GM18499 (cell line): ENCODE data around the gene HCRTR1.
"Not testable (repeated sequence)": the region's sequence is repeated elsewhere in the genome, so short reads cannot be mapped to it uniquely, and the experiment has no call there.

ENCODE experiments used
- ATAC-seq: cut with Tn5 transposase; IDR thresholded peaks from one replicate; pipeline ENCODE4 v1.9.1; 2021; ENCODE audit warnings: moderate number of reproducible peaks; ENCODE audit not compliant: insufficient read depth, unreplicated experiment

Gene HCRTR1

DNA sequence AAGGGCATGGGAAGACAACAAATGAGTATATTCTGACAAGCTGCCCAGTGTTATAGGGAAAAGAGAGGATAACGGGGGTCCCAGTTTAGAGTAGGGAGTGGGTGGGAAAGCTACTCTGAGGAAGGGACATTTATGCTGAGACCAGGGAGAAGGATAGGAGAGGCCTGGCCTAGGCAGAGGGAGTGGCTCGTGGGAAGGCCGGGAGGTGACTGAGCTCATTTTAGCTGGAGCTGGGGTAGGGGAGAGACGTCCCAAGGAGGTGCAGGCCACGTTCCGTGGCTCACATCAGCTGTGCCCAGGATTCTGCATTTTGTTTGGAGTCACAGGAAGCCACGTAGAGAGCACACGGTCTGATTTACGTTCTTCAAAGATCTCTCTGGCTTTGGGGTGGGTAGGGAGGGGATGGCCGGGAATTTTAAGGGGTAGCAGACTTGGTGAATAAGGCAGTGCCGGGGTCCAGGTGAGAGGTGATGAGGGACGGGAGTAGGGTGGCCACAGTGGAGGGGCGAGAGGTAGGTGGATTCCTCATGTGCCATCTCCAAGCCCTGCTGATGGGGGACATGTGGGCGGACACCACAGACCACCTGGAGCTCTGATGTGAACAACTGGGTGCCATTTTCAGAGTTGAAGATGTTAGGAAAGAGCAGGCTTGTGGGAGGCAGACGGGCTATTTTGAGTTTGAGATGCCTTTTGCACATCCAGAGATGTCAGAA lies 36.4 kb upstream of the HCRTR1 start:
- ATAC-seq: no peak

DNA sequence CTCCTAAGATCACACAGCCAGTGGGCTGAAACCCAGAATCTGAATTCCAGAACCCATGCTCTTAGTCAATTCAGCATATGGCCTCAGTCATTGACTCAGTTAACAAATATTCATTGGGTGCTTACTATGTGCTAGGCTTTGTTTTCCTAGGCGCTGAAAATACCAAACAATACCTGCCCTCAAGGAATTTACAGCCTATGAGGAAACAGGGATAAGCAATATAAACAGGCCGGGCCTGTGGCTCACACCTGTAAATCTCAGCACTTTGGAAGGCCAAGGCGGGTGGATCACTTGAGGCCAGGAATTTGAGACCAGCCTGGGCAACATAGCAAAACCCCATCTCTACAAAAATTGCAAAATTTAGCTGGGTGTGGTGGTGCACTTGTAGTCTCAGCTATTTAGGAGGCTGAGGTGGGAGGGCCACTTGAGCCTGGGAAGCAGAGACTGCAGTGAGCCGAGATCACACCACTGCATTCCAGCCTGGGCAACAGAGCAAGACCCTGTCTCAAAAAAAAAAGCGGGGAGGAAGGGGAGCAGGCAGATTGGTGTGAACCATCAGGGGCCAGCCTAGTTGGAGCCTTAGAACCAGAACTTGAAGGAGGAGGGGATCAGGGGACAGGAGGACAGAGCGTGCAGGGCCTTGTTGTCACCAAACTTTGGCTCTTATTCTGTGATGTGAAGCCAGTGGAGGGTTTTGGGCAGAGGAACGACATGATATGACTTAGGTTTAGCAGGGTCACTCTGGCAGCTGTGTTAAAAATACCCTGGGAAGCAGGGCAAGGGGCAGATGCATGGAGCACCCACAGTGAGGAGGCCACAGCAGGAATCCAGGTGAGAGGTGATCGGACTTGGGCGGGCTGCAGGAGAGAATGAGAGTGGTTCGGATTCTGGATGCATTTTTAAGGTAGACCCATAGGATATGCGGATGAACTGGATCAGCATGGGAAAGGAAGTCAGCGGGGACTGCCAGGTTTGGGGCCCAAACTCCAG lies 35.4 kb upstream of the HCRTR1 start:
- no peak for ATAC-seq

DNA sequence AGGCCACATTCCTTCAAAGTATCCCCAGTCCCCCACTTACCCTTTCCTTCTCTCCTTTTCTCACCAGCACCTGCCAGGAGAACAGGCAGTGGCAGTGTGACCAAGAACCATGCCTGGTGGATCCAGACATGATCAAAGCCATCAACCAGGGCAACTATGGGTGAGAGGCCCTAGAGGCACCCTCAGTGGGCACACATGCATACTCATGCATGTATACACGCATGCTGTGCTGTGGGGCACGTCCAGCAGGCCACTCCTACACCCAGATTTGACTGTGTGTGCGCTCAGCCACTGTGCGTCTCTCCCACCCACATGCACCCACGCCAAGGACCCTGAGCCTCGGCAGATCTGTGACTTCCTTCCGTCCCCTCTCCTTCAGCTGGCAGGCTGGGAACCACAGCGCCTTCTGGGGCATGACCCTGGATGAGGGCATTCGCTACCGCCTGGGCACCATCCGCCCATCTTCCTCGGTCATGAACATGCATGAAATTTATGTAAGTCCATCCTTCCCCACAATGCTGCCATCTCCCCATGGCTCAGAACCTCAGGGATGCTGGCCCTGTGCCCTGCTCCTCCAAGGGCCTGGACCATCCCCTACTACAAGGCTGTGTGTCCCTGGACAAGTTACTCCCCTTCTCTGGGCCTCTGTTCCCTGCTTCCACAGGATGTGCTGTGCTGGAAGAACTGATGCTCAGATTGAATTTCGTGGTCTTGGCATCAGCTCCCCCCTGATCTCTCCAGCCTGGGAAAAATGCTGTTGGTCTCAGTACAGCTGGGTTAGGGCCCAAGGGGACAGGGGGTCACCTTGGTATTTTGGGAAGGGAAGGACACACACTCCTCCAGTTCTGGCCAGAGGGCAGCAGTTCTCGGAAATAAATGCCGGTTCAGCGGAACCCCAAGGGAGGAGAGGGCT lies 34.2 kb upstream of the HCRTR1 start:
- no peak for ATAC-seq

DNA sequence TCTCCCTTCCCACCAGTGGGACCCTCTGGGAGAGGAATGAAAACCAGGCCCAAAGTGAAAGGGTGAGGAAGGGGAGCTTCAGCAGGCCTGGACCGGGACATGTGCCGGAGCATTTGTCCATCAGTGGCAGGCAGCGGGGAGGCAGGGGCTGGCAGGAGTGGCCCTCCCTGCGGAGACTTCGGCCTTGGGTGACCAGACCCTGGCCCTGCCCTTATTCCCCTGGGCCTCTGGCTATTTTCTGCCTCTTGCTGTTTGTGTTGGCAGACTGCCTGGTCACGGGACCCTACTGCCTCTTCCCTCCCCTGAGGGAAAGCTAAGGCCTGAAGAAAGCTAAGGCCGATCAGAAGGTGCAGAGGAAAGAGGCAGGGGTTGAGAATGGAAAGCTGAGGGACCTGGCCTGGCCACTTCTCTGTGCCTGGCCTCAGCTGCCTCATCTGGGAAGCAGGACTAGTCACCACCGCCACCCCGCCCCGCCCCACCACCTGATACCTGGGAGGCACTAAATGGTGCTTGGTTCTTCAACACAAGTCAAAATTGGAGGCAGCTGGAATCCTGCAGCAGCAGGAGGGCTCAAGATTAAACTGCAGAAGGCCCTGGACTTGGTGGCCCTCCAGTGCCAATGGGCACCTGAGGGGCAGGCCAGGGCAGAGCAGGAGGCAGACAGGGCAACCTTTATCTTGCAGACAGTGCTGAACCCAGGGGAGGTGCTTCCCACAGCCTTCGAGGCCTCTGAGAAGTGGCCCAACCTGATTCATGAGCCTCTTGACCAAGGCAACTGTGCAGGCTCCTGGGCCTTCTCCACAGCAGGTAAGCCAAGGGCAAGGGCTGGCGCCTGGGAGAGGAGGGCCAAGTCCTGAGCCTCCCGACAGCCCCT lies 33.3 kb upstream of the HCRTR1 start:
- ATAC-seq: no peak

DNA sequence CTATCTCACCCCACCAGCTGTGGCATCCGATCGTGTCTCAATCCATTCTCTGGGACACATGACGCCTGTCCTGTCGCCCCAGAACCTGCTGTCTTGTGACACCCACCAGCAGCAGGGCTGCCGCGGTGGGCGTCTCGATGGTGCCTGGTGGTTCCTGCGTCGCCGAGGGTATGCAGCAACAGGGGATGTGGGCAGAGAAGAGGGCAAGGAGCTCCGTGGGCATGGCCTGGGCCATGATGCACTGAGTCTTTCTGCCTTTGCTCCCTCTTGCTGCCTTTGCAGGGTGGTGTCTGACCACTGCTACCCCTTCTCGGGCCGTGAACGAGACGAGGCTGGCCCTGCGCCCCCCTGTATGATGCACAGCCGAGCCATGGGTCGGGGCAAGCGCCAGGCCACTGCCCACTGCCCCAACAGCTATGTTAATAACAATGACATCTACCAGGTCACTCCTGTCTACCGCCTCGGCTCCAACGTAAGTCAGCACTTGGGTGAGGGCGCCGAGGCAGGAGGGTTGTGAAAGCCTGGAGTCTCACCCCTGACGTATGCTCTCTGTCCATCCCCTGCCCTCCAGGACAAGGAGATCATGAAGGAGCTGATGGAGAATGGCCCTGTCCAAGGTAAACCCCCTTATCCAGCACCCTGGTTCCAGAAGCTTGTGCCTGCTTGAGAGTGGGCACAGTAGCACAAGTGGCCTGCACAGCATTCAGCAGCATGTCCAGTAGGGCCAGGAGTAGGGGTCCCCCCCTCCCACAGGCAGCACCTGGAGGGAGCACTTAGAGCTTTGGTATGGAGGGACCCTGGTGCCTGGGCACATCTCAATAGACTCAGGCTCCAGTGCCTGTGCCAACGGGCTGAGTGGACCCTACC lies 32.4 kb upstream of the HCRTR1 start:
- ATAC-seq: no peak

DNA sequence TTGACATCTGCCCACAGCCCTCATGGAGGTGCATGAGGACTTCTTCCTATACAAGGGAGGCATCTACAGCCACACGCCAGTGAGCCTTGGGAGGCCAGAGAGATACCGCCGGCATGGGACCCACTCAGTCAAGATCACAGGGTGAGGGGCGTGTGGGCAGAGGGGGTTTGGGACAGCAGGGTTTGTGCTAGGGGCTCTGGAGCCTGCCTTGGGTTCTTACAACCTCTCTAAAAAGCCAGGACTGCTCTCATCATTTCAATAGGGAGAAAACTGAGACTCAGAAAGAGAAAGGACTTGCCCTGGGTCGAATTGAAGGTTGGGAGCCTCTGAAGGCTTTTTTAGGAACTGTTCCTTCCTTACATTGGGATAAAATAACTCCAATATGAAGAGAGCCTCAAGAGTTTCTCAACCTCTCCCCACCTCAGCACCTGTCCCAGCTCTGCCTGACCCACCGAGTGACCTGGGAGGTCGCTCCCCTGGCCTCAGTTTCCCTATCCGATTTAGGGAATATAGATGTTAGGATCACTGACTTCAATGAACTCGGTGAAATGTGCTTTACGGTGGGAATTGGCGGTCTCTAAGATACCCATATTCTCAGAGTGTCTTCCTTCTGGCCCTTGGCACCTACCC lies 31.6 kb upstream of the HCRTR1 start:
- no peak for ATAC-seq

DNA sequence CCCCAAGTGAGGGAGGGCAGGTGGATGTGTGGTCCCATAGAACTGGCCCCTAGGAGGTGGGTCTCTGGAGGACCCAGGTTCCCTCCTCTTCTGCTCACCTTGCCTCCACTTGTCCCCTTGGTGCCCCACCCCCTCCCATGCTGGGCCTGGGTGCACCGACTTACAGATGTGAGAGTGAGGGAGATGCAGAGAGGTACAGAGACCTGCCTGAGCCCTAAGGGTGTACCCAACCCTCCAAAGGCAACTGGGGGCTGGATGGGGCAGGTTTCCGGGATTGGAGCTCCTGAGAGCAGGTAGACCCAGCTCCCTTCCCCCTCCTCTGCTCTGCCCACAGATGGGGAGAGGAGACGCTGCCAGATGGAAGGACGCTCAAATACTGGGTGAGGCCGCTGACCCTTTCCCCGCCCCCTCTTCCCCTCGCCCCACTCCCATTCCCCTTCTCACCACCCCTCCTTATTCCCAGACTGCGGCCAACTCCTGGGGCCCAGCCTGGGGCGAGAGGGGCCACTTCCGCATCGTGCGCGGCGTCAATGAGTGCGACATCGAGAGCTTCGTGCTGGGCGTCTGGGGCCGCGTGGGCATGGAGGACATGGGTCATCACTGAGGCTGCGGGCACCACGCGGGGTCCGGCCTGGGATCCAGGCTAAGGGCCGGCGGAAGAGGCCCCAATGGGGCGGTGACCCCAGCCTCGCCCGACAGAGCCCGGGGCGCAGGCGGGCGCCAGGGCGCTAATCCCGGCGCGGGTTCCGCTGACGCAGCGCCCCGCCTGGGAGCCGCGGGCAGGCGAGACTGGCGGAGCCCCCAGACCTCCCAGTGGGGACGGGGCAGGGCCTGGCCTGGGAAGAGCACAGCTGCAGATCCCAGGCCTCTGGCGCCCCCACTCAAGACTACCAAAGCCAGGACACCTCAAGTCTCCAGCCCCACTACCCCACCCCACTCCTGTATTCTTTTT lies 30.8 kb upstream of the HCRTR1 start:
- ATAC-seq: no peak

DNA sequence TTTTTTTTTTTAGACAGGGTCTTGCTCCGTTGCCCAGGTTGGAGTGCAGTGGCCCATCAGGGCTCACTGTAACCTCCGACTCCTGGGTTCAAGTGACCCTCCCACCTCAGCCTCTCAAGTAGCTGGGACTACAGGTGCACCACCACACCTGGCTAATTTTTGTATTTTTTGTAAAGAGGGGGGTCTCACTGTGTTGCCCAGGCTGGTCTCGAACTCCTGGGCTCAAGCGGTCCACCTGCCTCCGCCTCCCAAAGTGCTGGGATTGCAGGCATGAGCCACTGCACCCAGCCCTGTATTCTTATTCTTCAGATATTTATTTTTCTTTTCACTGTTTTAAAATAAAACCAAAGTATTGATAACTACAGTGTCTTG lies 30.2 kb upstream of the HCRTR1 start:
- not testable (repeated sequence) for ATAC-seq

DNA sequence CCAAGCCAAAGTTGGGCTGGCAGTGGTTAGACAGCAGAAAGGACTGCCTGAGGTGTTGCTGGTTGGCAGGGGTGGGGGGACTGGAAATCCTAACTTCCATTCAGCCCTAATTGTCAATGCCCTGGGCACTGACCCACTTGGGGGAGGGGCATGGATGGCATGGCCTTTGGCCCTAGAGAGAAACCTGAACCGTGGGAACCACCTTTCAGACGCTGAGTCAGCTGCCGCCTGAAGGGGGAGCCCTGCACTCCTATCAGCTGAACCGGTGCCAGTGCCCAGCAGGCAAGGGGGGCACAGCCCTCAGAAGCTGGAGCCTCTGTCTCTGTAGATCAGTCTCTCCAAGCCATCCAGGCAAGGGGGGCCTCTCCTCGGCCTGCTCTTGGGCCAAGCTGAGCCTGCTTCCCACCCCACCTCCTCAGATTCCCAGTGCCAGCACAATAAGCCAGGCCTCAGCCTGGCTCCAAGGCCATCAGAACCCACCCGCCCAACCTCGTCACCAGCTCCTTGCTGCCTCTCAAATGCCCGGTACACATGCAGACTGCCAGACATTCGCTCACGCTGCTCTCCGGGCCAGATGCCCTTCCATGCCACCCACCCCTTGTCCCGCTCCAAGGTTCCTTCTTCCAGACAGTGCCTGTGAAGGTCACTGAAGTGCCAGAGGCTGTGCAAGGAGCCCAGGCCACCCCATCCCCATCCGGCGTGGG lies 29.6 kb upstream of the HCRTR1 start:
- no peak for ATAC-seq

DNA sequence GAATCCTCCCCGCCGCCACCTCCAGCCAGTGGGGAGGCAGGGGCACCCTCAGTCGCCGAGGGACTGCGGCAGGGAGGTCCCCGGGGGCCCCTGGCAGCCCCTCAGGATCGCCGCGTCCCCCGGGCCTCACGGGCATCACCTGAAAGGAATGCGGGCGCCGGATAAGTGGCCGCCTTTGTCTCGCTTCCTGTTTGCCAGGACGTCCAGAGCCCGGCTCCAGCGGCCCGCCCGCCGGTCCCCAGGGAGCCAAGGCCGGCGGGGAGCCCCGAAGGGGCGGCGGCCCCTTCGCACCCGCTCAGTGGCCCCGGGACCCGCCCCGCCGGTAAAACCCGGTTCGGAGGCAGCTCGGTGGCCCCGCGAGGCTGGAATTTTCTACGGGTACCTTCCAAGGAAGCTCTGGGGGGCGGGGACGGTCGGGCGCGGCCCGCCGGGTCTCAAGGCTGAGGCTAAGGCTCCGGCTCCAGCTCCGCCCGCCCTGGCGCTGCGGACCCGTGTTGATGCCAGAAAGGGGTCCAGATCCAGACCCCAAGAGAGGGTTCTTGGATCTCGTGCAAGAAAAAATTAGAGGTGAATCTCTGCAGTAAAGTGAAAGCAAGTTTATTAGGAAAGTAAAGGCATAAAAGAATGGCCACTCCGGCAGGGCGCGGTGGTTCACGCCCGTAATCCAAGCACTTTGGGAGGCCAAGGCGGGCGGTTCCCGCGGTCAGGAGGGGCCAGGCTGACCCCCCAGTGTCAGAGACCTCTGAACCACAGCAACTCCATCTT lies 28.6 kb upstream of the HCRTR1 start:
- no peak for ATAC-seq

DNA sequence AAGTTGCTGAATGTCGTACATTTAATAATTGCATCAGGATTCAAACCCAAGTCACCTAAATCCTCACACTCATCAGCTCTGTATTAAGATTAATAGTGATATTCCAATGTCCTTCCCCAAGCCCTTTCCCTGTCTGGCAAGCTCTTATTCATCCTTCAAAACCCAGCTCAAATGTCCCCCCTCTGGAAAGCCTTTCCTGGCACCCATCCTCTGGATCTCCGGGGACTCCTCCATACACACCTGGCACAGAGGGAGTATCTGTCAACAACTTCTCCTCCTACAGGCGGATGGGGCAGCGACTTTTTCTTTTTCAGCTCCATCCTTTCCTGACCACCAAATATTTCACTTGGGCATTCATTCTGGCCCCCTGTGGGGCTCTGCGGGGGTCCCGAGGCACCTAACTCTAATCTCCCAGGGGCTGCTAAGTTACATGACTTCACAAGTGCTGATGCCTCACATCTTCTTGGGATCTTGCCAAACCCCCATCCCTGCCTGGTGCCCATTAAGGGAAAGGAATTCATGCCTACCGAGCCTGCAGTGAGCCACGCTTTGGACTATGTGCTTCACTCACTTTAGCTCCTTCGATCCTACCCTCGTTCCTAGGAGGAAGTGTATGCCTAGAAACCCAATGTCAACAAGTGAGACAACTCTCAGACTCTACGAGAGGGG lies 25.9 kb upstream of the HCRTR1 start:
- ATAC-seq: no peak

DNA sequence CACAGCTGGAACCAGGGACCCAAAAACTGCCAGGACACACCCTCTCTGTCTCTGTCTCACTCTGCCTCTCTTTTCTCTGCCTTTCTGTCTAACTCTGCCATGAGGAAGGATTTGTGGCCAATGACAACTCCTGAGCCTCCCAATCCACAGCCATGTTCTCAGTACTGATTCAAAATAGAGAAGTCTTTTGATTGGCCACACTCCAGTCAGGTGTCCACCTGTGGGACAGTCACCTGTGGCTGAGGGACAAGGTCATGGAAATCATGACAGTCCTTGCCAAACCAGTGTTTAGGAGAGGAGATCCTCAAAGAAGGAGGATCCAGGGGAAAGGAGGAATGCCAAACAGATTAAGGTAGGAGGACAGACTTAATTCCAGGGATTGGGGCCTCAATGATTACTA lies 25.4 kb upstream of the HCRTR1 start:
- ATAC-seq: no peak

DNA sequence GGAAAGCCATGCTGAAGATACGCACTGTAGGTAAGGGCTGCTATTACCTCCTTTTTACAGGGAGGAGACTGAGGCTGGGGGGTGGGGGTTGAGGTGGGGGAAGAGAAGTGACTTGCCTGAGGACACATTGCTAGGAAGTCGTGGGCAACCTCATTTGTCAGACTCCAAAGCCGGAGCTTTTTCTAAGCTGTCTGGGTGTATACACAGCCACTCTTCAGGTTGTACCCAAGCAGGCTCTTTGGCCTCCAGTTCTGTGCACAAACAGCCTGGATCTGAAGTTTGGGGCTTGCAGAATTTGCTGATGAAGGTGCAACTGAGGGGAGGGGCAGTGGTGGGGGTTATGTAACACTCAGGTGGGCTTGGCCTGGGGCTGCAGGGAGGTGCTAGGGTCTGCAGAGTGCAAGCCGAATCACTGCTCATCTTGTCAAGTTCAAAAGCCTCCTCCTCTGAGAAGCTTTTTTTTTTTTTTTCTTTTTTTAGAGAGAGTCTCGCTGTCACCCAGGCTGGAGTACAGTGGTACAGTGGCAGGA lies 24.3 kb upstream of the HCRTR1 start:
- ATAC-seq: no peak

DNA sequence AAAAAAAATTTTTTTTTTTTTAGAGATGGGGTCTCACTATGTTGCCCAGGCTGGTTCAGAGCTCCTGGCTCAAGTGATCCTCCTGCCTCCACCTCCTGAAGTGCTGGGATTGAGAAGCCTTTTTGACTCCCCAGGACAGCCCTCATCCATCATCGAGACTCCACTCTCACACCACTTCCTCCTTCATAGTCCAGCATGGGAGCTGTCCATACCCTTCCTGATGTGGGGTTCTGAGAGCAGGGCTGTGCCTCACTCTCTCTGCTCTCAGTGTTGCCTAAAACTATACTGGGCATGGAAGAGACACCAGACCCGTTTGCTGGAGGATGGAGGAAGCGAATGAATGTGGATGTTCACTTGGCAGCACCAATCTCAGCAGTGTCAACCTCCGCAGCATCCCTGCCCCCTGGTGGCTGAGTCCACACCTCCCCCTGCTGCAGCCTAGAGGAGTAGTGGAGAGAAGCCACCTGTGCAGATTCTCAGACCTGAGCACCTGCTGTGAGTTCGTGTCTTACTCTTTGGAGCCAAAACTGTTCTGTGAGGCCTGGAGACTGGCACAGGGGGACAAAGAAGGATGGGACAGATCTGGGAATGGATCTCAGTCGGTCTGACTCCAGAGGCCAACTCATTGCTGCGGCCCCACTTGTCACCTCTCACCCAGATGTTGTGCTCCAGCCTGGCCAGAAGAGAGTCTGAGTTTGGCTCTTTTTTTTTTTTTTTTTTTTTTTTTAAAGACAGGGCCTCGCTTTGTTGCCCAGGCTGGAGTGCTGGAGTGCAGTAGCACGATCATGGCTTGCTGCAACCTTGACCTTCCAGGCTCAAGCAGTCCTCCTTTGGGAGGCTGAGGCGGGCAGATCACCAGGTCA lies 23.5 kb upstream of the HCRTR1 start:
- ATAC-seq: no peak
